PC-3 (cell line): ENCODE results near the gene KLHDC8A.

Experiments used
- EZH2 ChIP-seq: fragments of 300-600 bp; sonication (generic); IDR thresholded peaks from one replicate; pipeline ENCODE4 v1.6.1; 2017; ENCODE audit warnings: antibody characterized with exemption, mild to moderate bottlenecking, low read length; ENCODE audit not compliant: unreplicated experiment
- EZH2phosphoT487 ChIP-seq: fragments of 300-600 bp; sonication (generic); IDR thresholded peaks from 2 replicates; pipeline ENCODE4 v1.6.1; 2018; ENCODE audit warnings: mild to moderate bottlenecking, antibody characterized with exemption, low read length, borderline replicate concordance
- TF ChIP-seq, protein P1 (sequence below): fragments of 300-600 bp; sonication (generic); conservative IDR thresholded peaks from 2 replicates; pipeline ENCODE4 v1.5.1; 2017; ENCODE audit warnings: antibody characterized with exemption, low read depth, mild to moderate bottlenecking, low read length

DNA sequence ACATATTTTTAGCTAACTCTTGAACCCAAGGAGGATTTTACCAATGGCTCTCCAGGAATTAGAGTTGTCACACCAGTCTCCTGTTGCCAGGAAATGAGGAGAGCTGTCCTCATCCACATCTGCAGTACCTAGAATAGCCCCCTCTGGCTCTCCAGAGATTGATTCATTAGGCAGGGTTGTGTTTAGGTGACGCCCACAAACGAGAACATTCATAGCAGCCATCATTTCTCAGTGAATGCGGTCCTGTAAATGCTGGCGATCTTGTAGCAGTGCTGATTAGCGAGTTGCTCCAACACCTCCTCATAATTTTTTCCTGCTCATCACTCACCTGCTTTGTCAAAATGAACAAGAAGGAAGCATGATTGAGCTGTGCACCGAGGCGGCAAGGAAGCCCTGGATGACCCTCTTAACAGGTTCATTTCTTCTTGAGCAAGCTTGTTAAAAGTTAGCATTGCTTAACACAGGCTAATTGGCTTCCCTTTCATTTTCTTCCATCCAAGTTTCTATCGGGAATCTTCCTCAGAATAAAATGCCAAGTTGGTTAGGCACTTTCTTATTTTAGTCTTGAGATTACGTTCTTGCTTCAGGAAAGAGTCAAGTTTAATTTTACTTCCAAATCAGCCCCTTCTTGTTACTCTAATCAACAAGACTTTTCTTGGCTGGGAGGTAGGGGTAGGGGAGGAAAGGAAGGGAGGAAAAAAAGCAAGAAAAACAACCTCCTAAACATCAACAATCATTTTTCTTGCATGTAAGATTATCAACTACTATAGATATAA is 16.5 kb upstream of the KLHDC8A start:
- TF ChIP-seq, protein P1, sequence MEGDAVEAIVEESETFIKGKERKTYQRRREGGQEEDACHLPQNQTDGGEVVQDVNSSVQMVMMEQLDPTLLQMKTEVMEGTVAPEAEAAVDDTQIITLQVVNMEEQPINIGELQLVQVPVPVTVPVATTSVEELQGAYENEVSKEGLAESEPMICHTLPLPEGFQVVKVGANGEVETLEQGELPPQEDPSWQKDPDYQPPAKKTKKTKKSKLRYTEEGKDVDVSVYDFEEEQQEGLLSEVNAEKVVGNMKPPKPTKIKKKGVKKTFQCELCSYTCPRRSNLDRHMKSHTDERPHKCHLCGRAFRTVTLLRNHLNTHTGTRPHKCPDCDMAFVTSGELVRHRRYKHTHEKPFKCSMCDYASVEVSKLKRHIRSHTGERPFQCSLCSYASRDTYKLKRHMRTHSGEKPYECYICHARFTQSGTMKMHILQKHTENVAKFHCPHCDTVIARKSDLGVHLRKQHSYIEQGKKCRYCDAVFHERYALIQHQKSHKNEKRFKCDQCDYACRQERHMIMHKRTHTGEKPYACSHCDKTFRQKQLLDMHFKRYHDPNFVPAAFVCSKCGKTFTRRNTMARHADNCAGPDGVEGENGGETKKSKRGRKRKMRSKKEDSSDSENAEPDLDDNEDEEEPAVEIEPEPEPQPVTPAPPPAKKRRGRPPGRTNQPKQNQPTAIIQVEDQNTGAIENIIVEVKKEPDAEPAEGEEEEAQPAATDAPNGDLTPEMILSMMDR = no peak
- TF ChIP-seq EZH2 = no peak
- TF ChIP-seq EZH2phosphoT487 = no peak
